Measurements from ENCODE around the gene ERBIN. TPM values are rescaled to one million over a fixed set of nuclear protein-coding genes. Genes with fewer than 3 reads are reported as not detected.

ERBIN gene
- total and polyA plus RNA-seq, 2 of the 8 experiments (the other 6 are each of a cell fraction or from before 2014, with no cell fraction given), result 7.7 to 33.2 TPM

- H3K14ac ChIP-seq (ENCODE audit: insufficient read length), result no peak overlapping the region
- H3K36me3 ChIP-seq (ENCODE audit: control insufficient read depth in 2 of 4, insufficient read depth in 4 of 4, low read length in 3 of 4), result peaks cover 0 to 14% (median 2%) of the 10 kb centered on the region in 4 experiments; a peak in 2 of 8 replicates
- H3K27me3 ChIP-seq (replicated peaks in 1 of 4; ENCODE audit: control insufficient read depth in 3 of 4, extremely low read depth in 1 of 4, insufficient read depth in 3 of 4, low read length in 3 of 4), result no peaks in the 10 kb centered on the region
- no peak overlapping the region for H3K18ac ChIP-seq (ENCODE audit: extremely low read depth, low read length)
- no peak overlapping the region for H2AFZ ChIP-seq (ENCODE audit: low read length)
- no peaks in the 10 kb centered on the region for H3K4me1 ChIP-seq (replicated peaks in 1 of 4; ENCODE audit: control insufficient read depth in 3 of 4, insufficient read depth in 4 of 4, low read length in 3 of 4)
- no peak overlapping the region for H4K8ac ChIP-seq (ENCODE audit: extremely low read depth, insufficient read depth, low read length)
- no peak overlapping the region for H3K23ac ChIP-seq (ENCODE audit: insufficient read length)
- no peak for TF ChIP-seq JUN (IDR thresholded peaks at IDR 0.05; ENCODE audit: low read depth, low read length)
- no peak for TF ChIP-seq SAP30 (IDR thresholded peaks at IDR 0.05; ENCODE audit: insufficient read depth, insufficient replicate concordance, low read length)
- no peak for TF ChIP-seq SP4 (IDR thresholded peaks at IDR 0.05; ENCODE audit: low read length)
- TF ChIP-seq NANOG (IDR thresholded peaks at IDR 0.05; ENCODE audit: insufficient read depth, low read depth, low read length, poor library complexity, severe bottlenecking), result no peak
- no peak overlapping the region for H4K91ac ChIP-seq (replicated peaks; ENCODE audit: insufficient read length, low read length)
- no peak overlapping the region for H2BK120ac ChIP-seq (replicated peaks; ENCODE audit: low read depth, low read length)
- no peak overlapping the region for H3K56ac ChIP-seq (replicated peaks; ENCODE audit: insufficient read length, low read depth, low read length)
- no peak overlapping the region for H3K4ac ChIP-seq (replicated peaks; ENCODE audit: insufficient read length, low read depth, low read length)
- ChIA-PET POLR2A (ENCODE audit: partially characterized antibody) (no interaction called here), CTCF (ENCODE audit: partially characterized antibody) (no interaction called here)
- no peak overlapping the region for H2BK12ac ChIP-seq (ENCODE audit: low read depth, low read length)
- no peak overlapping the region for H2BK5ac ChIP-seq (ENCODE audit: low read depth, low read length)
- no peak overlapping the region for H3K4me3 ChIP-seq (ENCODE audit: extremely low read depth in 1 of 4, insufficient read depth in 2 of 4, low read depth in 3 of 4, low read length in 4 of 4)
- no peaks in the 10 kb centered on the region for H3K79me1 ChIP-seq (ENCODE audit: low read depth, low read length)
- no peak overlapping the region for H3K27ac ChIP-seq (ENCODE audit: low read depth, low read length)
- H2BK20ac ChIP-seq (ENCODE audit: low read length), result no peak overlapping the region
- no peak overlapping the region for H2BK15ac ChIP-seq (ENCODE audit: low read length)
- peaks cover 0 to 7% of the 10 kb centered on the region in 2 experiments; a peak in 2 of 4 replicates for H3K79me2 ChIP-seq (ENCODE audit: control insufficient read depth in 1 of 2, insufficient read depth in 2 of 2, low read length in 2 of 2)
- FAIRE-seq (peak; percentile 19), DNase-seq (ENCODE audit: low read depth in 1 of 2, low spot score in 2 of 2) (no peak)
- peaks cover 0 to 4% of the 10 kb centered on the region in 2 experiments for H4K20me1 ChIP-seq (replicated peaks in 1 of 2; ENCODE audit: control insufficient read depth in 1 of 2, insufficient read depth in 2 of 2, low read length in 2 of 2)
- no peak overlapping the region for H3K9ac ChIP-seq (replicated peaks in 1 of 4; ENCODE audit: extremely low read depth in 1 of 4, low read depth in 3 of 4, low read length in 3 of 4)
- H3K23me2 ChIP-seq (ENCODE audit: low read depth, low read length), result no peaks in the 10 kb centered on the region
- H3K9me3 ChIP-seq (ENCODE audit: insufficient read depth in 2 of 2, low read depth in 1 of 2, low read length in 1 of 2), result no peaks in the 10 kb centered on the region
- no peak overlapping the region for H3K4me2 ChIP-seq (ENCODE audit: insufficient read depth in 1 of 2, low read depth in 2 of 2, low read length in 2 of 2)
- H2AK5ac ChIP-seq (ENCODE audit: low read depth, low read length), result no peak overlapping the region
- no peak overlapping the region for H4K5ac ChIP-seq (ENCODE audit: insufficient read length, low read depth, low read length)
Measured at GRCh38 chr5:66012271-66012670, 85.9 kb downstream of the ERBIN start.
